SH-SY5Y (cell line): ENCODE data around the gene NCOA5.

Experiments
- GATA2 ChIP-seq: IDR thresholded peaks from 2 replicates; pipeline ENCODE4 v1.6.1; 2011; ENCODE audit warnings: mild to moderate bottlenecking, low read depth, low read length
- GATA3 ChIP-seq: IDR thresholded peaks from 2 replicates; pipeline ENCODE4 v1.6.1; 2011; ENCODE audit warnings: low read depth, mild to moderate bottlenecking, low read length, moderate library complexity

NCOA5 gene

GRCh38 chr20:46062151-46062550 is 27.6 kb downstream of the NCOA5 start:
- TF ChIP-seq GATA3 = no peak
- TF ChIP-seq GATA2 = no peak

- TF ChIP-seq GATA2 (no peak), GATA3 (no peak)
Measured at GRCh38 chr20:46060975-46061374, 28.8 kb downstream of the NCOA5 start.

- TF ChIP-seq GATA2 (no peak), GATA3 (no peak)
Measured at GRCh38 chr20:46060301-46060881, 29.4 kb downstream of the NCOA5 start.

GRCh38 chr20:46058599-46059281 is 31.0 kb downstream of the NCOA5 start:
- TF ChIP-seq GATA2 = no peak
- TF ChIP-seq GATA3 = no peak

- no peak for TF ChIP-seq GATA2
- TF ChIP-seq GATA3 = no peak
Measured at GRCh38 chr20:46057856-46058598, 31.7 kb downstream of the NCOA5 start.

GRCh38 chr20:46056970-46057855 is 32.5 kb downstream of the NCOA5 start:
- TF ChIP-seq GATA2 = no peak

- TF ChIP-seq GATA3 = no peak
- no peak for TF ChIP-seq GATA2
Measured at GRCh38 chr20:46056027-46056833, 33.5 kb downstream of the NCOA5 start.

GRCh38 chr20:46055269-46055668 is 34.5 kb downstream of the NCOA5 start:
- TF ChIP-seq GATA2 = no peak
- TF ChIP-seq GATA3 = no peak

GRCh38 chr20:46054606-46055005 is 35.2 kb downstream of the NCOA5 start:
- TF ChIP-seq GATA3 = no peak
- TF ChIP-seq GATA2 = no peak

GRCh38 chr20:46053416-46053815 is 36.3 kb downstream of the NCOA5 start:
- TF ChIP-seq GATA2 = no peak
- TF ChIP-seq GATA3 = no peak

GRCh38 chr20:46051556-46052308 is 38.0 kb downstream of the NCOA5 start:
- TF ChIP-seq GATA3 (no peak), GATA2 (no peak)

GRCh38 chr20:46050885-46051284 is 38.9 kb downstream of the NCOA5 start:
- TF ChIP-seq GATA3 = no peak
- no peak for TF ChIP-seq GATA2

GRCh38 chr20:46050444-46050843 is 39.3 kb downstream of the NCOA5 start:
- TF ChIP-seq GATA3 (no peak), GATA2 (no peak)

GRCh38 chr20:46049815-46050214 is 39.9 kb downstream of the NCOA5 start:
- no peak for TF ChIP-seq GATA2
- TF ChIP-seq GATA3 = no peak
